Stimulated activated CD8-positive, alpha-beta memory T cell treated with anti-CD3 and anti-CD28 coated beads, Interleukin-2, amount 100 ng/mL, for 48 hours (primary cell): Measurements from ENCODE around the gene BCO2.

Source experiments
- DNase-seq, 2 donors: peaks; one replicate each; pipeline ENCODE4 v3.0.0-alpha.2; 2020; ENCODE audit warnings: low read depth in 2 of 2

BCO2 gene

DNA sequence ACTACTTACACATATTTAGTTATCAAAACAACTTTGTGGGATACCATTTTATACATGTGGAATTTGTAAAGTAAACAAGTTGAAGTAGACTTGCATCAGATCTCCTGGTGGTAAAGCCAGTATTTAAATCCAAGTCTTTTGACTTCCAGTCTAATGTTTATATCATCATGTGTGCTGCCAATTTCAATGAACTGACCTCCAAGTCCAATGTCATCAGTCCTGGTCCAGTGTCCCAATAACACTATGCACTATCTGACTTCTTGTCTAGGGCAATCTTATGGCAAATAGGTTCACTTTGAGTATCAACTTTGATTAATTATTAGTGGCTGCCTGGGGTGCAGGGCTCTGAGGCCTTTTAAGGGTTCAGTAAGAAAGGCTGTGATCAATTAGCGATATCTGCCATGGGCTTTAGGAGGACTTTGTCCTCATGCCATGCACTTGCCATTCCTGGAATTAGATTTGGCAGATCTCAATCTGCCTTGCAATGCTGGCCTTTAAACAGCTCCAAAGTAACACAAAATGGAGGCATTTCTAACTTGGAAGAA is 41.3 kb downstream of the BCO2 start:
- DNase-seq, result no peak

DNA sequence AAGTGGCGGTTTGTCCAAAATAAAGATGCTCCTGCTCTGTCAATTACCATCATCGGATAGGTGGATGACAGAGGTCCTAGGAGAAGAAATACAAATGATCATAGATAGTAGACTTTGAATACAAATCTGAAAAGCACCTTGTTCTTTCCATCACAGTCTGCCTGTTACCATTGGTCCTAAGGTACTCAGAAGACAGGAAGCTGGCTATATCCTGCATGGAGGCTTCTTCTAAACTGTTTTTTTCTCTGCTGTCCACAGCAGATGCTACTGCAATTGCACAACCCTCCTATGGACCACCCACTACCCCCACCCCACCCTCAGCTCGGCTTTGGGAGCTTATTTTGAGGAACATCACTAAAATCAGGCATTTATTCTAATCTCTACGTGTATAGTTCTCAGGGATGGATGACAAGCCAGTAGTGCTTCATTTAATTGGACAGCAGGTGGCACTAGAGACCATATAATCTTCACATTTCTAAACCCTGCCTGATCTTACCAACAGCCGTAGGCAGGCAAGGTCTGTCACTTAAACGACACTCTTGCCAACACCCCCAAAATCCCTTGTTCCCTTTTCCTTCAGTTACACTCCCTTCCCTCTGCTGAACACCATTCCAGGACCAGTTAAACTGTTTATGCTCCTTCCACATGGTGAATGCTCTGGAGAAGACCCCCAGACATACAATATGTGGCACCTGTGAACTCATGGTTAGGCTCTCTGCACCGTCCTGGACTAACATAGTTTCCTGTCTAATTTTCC is 44.3 kb downstream of the BCO2 start:
- no peak for DNase-seq

DNA sequence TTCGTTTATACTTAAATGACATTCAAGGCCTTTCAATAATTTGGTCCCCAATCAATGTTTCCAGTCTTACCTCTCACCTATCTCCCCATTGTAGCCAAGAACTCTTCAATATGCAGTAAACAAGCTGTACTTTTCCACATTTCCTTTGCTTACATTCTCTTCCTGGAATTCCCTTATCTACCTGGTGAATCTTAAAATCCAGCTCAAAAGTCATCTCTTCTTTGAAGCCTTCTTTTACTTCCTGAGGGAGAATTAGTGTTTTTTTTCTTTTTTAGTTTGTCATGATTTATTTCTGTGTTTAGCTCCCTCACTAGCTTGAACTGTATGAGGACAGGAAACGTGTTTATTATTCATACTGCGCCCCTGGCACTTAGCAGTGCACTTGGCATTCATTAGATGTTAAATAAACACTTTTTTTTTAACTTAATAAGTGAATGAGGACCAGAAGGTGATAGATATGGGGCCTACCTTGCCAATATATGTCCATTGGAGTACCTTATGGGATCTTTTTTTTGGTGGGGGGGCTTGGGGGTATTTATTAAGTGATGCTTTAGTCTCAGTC is 46.0 kb downstream of the BCO2 start:
- no peak for DNase-seq

DNA sequence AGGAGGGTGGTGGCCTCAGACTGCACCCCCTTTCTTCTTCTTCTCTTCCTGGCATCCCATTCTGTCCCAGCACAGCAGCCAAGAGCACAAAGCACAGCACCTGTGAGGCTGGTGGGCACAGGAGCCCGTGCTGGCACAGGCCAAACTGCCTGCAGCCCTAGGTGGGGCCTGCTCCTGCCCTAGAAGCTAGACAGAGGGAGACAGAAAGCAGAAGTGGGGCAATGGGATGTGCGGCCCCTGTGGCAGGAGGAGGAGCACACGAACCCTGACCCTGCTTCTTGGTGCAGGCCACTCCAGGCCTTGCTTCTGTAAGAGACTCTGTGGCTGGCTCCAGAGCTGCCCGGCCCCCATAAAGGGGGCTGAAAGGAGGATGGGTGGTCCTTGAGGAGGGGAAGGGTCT is 47.0 kb downstream of the BCO2 start:
- no peak for DNase-seq

DNA sequence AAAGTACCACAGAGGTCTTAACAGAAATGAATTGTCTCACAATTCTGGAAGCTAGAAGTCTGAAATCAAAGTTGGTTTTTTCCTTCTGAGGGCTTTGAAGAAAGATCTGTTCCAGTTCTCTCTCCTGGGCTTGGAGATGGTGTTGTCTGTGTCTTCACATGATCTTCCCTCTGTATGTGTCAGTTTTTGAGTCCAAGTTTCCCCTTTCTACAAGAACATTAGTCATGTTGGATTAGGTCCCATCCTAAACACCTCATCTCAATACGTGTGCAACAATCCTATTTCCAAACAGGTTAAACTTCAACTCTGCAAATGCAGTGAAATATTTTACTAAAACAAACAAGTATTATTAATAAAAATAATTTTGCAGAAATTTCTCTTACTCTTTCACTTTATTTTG is 47.8 kb downstream of the BCO2 start:
- no peak for DNase-seq

DNA sequence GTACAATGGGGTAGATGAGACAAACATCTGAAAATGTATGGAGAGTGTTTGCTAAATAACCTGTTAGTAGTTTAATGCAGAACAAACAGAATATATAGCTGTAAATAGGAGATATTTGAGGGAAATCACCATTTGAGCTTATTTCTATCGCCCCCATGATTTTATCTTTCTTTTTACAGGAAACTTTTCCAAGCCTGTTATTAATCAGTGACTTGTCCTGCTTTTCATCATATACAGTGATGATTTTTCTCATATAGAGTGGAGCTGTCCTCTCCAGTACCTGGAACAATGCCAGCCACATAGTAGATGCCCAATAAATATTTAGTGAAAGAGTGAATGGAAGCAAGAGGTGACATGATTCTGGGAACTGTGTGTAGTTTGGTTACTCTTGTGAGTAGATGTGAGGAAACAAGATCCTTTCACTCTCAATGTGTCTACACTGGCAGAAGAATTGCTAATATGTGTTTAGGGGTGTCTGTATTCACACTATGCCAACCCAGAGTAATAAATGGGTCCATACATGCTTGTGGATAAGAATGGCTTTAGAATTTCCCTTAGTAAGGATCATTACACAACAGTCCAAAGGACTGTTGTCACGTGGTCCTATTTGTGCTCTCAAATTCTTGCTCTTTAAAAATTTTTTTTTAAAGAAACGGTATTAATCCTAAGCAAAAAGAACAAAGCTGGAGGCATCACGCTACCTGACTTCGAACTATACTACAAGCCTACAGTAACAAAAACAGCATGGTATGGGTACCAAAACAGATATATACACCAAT is 48.6 kb downstream of the BCO2 start:
- DNase-seq, result no peak

DNA sequence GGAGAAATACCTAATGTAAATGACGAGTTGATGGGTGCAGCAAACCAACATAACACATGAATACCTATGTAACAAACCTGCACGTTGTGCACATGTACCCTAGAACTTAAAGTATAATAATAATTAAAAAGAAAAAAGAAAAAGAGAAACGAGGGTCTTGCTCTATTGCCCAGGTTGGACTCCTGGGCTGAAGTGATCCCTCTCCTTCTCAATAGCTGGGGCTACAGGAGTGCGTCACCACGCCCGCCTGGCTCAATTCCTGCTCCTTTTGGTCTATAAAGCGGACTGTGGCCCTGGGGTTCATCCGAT is 50.4 kb downstream of the BCO2 start:
- DNase-seq, result no peak

DNA sequence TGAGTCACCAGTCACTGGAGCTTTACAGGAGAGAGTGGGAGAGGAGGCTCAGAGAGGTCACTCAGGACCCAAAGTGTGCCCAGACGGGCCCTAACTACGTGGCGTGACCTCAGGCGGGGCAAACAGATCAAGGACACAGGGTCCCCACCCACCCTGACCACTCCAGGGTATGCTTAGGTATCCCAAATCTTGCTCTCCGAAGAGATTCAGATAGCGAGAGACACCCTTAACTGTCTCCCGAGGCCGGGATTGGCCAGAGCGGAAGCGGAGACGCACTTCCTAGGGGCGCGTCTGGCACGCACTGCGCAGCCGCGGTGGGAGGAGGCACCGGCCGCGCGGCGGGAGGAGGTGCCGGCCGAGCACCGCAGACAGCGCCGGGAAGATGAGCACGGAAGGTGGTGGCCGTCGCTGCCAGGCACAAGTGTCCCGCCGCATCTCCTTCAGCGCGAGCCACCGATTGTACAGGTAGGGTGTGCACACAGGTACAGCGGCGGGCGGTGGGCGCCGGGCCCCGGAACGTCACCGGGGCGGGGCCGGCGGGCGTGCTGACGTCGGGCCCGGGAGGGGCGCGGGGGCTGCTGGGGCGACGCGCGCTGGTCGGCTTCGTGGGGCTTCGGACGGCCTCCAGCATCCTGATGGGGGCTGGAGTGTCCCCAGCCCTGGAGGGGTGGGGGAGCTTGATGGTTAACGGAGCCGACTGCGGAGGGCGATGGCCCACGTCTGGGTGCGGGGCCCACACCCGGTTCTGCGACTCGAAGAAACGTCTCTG is 50.9 kb downstream of the BCO2 start, which contains the start of gene PTS:
PTS (plus strand) TSS at position 367 of the 769 bp plus-strand sequence; CDS start at position 383, 16 bp downstream.
- peak; percentile 72 to 78 for DNase-seq

DNA sequence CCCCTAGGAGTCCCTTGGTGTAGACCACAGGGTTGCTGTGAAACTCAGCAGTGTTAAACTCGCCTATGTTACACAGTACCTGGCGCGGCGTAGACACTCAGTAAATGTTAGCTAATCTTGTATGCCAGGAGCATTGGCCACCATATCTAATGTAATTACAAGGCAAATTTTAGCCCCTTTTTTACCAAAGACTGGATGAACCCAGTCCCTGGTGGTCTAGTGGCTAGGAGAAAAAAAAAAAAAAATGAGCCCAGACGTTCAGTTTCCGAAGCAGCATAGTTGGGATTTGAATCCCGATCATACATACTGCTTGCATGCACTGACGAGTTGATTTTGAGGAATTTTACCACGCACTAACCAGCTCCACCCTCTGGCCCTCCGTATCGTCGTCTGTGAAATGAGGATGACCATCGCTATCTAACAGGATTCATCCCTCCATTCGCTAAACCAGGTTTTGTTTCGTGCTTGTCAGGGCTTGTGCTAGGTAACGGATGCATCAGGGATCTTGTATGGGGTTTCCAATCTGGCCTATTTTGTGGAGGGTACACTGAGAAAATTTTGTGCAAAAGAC is 51.6 kb downstream of the BCO2 start:
- no peak for DNase-seq

DNA sequence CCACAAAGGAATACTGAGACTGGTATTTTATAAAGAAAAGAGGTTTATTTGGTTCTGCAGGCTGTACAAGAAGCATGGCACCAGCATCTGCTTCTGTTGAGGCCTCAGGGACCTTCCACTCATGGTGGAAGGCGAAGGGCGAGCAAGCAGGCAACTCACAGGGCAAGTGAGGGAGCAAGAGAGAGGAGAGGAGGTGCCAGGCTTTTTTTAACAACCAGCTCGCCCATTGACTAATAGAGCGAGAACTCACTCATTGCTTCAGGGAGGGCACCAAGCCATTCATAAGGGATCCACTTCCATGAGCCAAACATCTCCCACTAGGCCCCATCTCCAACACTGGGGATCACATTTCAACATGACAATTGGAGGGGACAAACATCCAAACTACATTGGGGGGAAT is 52.2 kb downstream of the BCO2 start:
- no peak for DNase-seq

DNA sequence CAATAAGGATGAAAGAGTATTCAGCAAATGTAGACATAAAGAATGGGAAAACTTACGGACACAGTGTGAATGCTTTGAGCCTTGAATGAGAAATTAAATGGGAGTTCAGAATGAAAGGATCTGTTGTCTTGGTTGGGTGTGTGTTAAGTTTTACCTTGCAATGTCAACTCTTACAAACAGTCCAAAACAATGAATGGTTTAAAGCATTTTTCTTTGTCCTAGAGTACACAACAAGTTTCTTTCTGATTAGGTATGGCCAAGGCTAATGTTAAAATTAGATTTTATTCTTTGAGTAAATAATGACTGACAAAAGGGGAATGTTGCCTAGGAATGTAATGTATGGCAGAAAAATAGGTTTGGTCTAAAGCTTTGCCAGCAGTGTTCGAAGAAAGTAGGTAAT is 53.4 kb downstream of the BCO2 start:
- DNase-seq, result no peak

DNA sequence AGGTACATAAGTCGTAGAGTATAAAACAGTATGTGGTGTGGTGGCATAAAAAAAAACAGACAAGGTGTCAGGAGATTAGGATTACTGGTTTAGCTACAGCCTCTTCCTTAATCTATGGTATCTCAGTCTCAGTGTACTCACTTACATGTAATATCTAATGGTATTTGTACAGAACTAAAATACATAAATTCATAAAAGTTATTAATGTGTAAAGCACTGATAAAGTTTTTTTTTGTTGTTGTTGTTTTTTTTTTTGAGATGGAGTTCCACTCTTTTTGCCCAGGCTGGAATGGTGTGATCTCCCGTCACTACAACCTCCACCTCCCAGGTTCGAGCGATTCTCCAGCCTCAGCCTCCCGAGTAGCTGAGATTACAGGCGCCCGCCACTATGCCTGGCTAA is 53.8 kb downstream of the BCO2 start:
- DNase-seq, result no peak

DNA sequence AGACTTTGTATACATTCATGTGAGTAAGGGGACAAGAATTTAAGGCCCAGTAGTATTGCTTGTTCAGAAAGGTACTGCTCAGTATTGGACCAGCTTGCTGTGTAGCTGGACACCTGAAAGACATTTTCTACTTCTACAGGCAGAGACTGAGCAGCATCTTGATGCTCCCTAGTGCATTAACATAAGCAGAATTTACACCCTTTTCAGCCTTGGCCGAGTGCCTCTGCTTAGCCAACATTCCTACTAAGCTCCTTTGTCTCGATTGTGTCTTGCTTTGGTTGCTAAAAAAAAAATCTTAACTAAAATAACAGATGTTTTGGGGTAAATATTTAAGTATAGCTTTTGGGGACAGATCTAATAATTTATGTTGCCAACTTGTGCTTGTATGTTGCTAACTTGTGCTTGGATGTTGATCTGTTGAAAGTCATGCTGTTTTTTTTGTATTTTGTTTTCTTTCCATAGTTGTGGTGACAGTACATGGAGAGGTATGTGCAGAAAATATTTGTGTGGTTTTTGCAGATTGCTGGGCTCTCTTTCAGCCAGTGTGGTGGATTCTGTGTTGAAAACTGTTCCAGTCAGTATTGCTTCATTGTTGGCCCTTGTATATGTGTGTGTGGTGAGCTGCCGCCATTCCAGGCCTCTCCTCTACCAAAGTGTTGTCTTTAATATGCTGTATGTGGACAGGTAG is 54.6 kb downstream of the BCO2 start:
- no peak for DNase-seq

DNA sequence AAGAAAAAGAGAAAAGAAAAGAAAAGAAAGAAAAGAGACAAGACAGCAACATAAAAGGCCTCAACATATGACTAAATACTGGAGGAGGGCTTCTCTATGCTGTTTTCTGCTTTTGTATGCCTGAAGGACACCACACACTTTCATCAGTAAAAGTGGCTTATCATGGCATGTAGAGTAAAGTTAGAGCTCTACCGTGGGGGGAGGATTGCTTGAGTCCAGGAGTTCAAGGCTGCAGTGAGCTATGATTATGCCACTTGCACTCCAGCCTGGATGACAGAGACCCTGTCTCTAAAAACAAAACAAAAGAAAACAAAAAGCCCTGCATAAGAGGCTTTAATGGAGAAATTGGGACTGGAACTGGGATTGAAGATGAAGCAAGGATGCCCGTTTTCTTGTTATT is 56.6 kb downstream of the BCO2 start:
- DNase-seq, result no peak

DNA sequence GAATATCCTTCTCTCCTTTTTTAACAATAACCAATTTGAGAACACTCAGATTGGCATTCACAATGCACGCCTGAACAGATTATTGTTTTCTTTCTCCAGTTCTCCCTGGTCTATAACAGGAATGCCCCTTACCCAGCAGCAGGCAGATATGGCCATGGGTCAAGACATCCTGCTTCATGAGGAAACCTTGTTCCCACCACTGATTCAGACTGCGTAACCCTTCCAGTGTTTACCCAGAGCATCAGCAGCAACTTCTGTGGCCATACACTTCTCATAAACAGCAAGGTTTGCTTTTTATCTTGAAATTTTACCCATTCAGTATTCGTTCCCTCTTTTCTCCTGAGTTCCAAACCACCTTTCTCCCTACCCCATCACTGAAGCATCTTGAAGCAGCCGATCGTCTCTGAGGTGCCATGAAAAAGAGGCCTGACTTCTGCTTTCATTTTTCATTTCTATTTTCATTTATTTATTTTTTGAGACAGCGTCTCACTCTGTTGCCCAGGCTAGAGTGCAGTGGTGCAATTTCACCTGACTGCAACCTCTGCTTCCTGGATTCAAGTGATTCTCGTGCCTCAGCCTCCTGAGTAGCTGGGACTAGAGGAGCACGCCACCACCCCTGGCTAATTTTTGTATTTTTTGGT is 60.6 kb downstream of the BCO2 start:
- no peak for DNase-seq

DNA sequence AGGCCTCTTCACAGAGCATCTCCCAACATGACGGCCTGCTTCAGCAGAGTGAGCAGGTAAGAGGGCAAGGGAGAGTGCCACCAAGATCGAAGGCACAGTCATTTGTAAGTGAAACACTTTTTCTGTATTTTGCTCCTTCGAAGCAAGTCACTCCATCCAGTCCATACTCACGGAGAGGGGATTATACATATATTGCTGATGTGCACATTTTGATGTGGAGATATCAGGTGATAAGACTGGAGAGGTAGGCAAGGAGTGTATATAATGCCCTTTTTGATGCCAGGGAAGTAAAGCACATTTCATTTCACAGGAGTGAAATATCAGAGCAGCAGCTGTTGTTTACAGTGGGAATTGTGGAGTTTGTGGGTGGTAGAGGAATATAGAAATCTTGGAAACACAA is 62.1 kb downstream of the BCO2 start:
- no peak for DNase-seq

DNA sequence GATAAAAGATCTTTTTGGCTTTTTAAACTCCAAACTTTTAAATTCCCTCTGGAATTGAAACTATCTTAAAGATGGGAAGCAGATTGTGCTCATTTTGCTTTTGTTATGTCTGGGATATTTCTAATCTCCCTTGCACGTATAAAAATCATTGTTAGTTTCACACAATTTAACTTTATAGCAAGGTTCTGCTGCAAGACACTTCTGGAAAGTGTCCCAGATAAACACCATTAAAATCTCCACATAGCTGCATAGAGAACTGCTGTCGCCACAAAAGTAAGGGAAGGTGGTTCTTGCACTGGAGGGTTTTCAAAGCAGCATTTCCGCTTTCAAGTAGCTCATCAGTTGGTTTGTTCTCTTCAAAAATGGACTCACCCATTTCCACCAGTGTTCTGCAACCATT is 62.7 kb downstream of the BCO2 start:
- DNase-seq, result no peak

DNA sequence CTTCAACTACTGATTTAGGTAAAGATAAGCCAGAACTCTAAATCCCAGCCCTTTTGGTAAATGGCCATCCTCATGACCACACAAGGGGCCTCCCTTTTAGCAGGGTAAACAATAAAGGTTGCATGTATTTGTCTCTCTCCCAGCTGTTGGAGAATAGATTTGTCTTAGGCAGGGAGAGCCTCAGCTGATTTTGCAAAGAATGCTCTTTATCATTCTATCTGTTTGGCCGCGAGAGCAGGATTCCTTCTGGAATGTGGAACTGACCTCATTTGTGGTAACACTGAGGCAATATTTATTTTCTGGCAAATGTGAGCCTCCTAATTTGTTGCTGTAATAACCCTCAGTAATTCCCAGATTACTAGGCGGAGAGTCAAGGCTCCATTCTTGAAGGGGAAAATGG is 66.2 kb downstream of the BCO2 start:
- DNase-seq, result no peak

DNA sequence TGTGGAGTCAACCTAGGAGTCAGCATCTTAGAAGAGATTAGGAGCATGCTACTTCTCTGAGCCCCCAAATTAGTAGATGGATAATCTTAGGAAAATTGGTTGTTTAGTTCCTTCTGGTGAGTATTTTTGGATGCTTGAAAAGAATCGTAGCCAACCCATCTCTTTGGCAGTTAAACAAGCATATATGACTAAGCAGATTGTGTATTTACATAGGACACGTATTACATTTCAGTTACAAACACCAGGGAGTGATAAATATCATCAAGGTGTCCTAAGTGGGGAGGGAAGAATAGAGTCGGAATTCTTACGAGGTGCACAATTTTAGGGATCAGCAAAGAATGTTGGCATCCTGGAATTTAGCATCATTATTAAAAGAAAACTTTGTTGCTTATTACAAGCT is 71.9 kb downstream of the BCO2 start:
- DNase-seq, result no peak

DNA sequence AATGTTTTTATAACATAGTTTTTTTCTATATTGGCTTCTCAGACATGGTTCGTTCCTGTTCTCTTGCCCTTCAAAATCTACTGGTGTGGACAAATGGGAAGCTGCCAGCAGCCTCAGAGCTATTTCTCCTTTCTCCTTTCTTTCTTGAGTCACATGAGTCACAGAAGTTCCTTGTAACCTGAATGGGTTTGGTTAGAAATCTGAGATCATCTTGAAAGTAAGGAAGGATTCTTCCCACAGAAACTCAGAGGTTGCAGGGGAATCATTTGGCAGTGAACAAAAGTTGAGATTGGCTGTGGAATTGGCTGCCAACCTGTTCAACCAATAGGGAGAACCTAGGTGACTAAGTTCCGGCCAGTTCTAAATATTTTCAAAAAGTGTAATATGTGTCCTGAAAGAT is 72.9 kb downstream of the BCO2 start:
- no peak for DNase-seq
